Neural cell (in vitro differentiated cells): ENCODE measurements around the gene FAM117A.

Source experiments
- EZH2 ChIP-seq: fragments of 200-600, 300-800 bp; shearing (Covaris generic), sonication (generic); IDR thresholded peaks from 2 replicates; pipeline ENCODE4 v1.6.1; 2014; ENCODE audit warnings: antibody characterized with exemption, low read length, borderline replicate concordance, mild to moderate bottlenecking; ENCODE audit not compliant: insufficient read depth, poor library complexity, severe bottlenecking
- TAF1 ChIP-seq: IDR thresholded peaks from 2 replicates; pipeline ENCODE4 v1.6.1; 2012; ENCODE audit warnings: low read depth
- TF ChIP-seq, protein P1 (sequence below): fragments of 450-650 bp; IDR thresholded peaks from 2 replicates; pipeline ENCODE4 v1.5.1; 2014; ENCODE audit warnings: antibody characterized with exemption, mild to moderate bottlenecking, moderate library complexity; ENCODE audit not compliant: poor library complexity, severe bottlenecking

- TF ChIP-seq, protein P1, sequence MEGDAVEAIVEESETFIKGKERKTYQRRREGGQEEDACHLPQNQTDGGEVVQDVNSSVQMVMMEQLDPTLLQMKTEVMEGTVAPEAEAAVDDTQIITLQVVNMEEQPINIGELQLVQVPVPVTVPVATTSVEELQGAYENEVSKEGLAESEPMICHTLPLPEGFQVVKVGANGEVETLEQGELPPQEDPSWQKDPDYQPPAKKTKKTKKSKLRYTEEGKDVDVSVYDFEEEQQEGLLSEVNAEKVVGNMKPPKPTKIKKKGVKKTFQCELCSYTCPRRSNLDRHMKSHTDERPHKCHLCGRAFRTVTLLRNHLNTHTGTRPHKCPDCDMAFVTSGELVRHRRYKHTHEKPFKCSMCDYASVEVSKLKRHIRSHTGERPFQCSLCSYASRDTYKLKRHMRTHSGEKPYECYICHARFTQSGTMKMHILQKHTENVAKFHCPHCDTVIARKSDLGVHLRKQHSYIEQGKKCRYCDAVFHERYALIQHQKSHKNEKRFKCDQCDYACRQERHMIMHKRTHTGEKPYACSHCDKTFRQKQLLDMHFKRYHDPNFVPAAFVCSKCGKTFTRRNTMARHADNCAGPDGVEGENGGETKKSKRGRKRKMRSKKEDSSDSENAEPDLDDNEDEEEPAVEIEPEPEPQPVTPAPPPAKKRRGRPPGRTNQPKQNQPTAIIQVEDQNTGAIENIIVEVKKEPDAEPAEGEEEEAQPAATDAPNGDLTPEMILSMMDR: no peak
- TF ChIP-seq EZH2: no peak
- TF ChIP-seq TAF1: no peak
Observed at GRCh38 chr17:49747632-49748031, 16.3 kb downstream of the FAM117A start.
